ENCODE measurements around the gene PARD3. TPM values are rescaled to one million over a fixed set of nuclear protein-coding genes. Genes with fewer than 3 reads are reported as not detected.
"Not testable (repeated sequence)": the region's sequence is repeated elsewhere in the genome, so short reads cannot be mapped to it uniquely, and the experiment has no call there.

The PARD3 gene
- polyA plus RNA-seq, 2 of the 4 experiments (the other 2 are of a cell fraction): 110 to 200 TPM

DNA sequence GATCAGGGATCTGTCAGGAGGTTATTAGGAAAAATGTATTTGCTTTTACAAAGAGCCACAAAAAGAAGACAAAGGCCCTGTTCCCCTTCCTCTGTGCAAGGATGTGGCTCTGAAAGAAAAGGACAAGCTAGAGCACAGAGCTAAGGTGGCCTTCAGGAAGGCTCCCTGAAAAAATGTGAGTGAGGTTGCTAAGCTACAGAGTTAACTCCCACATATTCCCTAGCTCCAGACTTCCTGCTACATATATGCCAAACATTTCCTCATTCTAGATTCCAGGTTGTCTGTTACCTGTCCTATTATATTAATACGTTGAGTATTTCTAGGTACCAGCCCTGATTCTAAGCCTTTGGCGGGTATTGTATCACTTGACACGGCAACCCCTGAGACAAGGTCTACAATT, 369.0 kb downstream of the PARD3 start:
- ChIA-PET CTCF (interaction anchor here (0.8 to 1.8 kb wide), 2 partner anchors 12 to 196 kb away, joined by 3 to 6 read pairs; no protein-coding TSS in a partner anchor), POLR2A (no interaction called here)
- DNase-seq (ENCODE audit: low read depth in 1 of 2, low spot score in 1 of 2) (peak in 1 of 2 experiments; percentile 51), ATAC-seq (peak in 1 of 2 experiments; percentile 70; a peak in 3 of 6 replicates), FAIRE-seq (peak; percentile 13)
- no peak for TF ChIP-seq SMC3 (IDR thresholded peaks at IDR 0.05)
- TF ChIP-seq, protein P1, sequence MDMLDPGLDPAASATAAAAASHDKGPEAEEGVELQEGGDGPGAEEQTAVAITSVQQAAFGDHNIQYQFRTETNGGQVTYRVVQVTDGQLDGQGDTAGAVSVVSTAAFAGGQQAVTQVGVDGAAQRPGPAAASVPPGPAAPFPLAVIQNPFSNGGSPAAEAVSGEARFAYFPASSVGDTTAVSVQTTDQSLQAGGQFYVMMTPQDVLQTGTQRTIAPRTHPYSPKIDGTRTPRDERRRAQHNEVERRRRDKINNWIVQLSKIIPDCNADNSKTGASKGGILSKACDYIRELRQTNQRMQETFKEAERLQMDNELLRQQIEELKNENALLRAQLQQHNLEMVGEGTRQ (IDR thresholded peaks at IDR 0.05): no peak
- TF ChIP-seq RFX5 (IDR thresholded peaks at IDR 0.05): no peak
- TF ChIP-seq TFCP2L1 (CRISPR knock-in tag; IDR thresholded peaks at IDR 0.05): no peak
- no peak for TF ChIP-seq HOXB5 (CRISPR knock-in tag; IDR thresholded peaks at IDR 0.05)
- TF ChIP-seq RARB (CRISPR knock-in tag; IDR thresholded peaks at IDR 0.05): no peak
- no peak for TF ChIP-seq FOXS1 (CRISPR knock-in tag; IDR thresholded peaks at IDR 0.05)
- TF ChIP-seq, protein P2, sequence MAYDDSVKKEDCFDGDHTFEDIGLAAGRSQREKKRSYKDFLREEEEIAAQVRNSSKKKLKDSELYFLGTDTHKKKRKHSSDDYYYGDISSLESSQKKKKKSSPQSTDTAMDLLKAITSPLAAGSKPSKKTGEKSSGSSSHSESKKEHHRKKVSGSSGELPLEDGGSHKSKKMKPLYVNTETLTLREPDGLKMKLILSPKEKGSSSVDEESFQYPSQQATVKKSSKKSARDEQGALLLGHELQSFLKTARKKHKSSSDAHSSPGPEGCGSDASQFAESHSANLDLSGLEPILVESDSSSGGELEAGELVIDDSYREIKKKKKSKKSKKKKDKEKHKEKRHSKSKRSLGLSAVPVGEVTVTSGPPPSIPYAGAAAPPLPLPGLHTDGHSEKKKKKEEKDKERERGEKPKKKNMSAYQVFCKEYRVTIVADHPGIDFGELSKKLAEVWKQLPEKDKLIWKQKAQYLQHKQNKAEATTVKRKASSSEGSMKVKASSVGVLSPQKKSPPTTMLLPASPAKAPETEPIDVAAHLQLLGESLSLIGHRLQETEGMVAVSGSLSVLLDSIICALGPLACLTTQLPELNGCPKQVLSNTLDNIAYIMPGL (CRISPR knock-in tag; IDR thresholded peaks at IDR 0.05; ENCODE audit: borderline replicate concordance): no peak
- no peak for TF ChIP-seq MAZ (IDR thresholded peaks at IDR 0.05; ENCODE audit: borderline replicate concordance, low read depth, low read length)
- H3K4me3 ChIP-seq: no peak overlapping the region
- 91% methylated on average over 3 of the region's 3 CpGs for WGBS (ENCODE audit: missing lambda C conversion rate)
- H3K9me3 ChIP-seq: no peaks in the 10 kb centered on the region
- peak overlapping the region; percentile 18; the same call in 2 of the 3 replicates for H3K4me2 ChIP-seq
- H3K4me1 ChIP-seq: peaks cover 27% of the 10 kb centered on the region; the same call in 2 of the 3 replicates
- peak overlapping the region; percentile 6 to 78; a peak in 3 of 6 replicates for H3K27ac ChIP-seq

DNA sequence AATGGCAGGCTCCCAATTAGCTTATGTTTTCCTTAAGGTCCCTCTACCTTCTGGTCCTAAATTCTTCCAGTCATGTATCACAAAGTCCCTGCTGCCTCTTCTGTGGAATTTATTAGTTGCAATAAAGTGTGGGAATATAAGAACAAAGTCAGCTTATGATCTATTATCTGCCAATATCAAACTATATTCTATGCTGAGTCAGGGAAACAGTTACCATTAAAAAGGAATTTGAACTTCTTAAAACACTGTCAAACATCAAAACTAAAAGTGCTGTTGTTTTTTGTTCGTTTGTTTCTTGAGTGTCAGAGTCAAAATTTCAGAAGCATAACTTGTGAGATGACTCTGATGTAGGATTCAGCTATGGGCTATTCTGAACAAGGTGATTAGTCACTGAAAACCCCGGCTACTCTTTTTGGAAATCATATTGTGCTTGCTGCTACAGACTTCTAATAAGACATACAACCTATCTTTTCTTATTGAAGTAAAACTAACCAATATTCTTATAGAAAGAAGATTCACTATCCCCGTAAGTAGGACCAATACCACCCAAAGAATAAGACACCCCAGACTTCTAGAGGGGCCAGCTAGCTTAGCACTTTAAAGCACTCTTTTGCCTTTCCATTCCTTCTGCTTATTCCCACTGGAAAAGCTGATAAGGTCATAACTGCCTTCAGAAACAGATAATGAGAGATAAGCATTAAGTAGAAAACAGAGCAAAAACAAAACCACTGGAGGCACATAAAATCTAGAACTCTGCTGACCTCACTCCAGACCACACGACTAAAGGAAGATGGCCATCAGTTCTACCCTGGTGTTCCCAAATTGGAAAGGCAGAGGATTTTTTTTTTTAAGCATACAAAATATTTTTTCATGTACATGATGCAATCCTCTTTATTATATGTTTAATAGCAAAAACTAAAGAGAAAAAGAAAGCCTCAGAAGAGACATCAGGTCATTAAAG, 370.6 kb downstream of the PARD3 start:
- CTCF ChIA-PET: interaction anchor here (1.1 kb wide), 2 partner anchors 85 to 193 kb away, joined by 3 to 8 read pairs; no protein-coding TSS in a partner anchor

DNA sequence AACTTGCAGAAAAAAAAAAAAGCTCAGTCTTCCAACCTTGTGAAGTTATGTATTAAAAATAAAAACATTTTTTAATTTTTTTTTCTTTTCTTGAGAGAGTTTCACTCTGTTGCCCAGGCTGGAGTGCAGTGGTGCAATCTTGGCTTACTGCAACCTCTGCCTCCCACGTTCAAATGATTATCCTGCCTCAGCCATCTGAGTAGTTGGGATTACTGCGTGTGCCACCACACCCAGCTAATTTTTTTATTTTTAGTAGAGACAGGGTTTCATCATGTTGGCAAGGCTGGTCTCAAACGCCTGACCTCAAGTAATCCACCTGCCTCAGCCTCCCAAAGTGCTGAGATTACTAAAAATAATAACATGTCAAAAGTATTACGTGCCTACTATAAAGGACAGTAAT, 375.7 kb downstream of the PARD3 start:
- POLR2A ChIA-PET; H3K9me3 ChIP-seq; ATAC-seq; FAIRE-seq; H3K4me3 ChIP-seq; DNase-seq (ENCODE audit: low read depth in 1 of 2, low spot score in 1 of 2): not testable (repeated sequence)
- H3K27ac ChIP-seq: peak overlapping the region; percentile 40 to 70
- CTCF ChIA-PET: interaction anchor here (1.2 kb wide), 1 partner anchor 51 kb away, joined by 3 read pairs; no protein-coding TSS in a partner anchor
- peak overlapping the region; percentile 22; the same call in 2 of the 3 replicates for H3K4me2 ChIP-seq
- 0 out of 4 replicates have a peak, but pooled peaks of 1 of the 2 experiments have one; percentile 32 for TF ChIP-seq CEBPB (IDR thresholded peaks at IDR 0.05)
- H3K4me1 ChIP-seq: peaks cover 29% of the 10 kb centered on the region
- 65% methylated on average over 4 of the region's 4 CpGs for WGBS (ENCODE audit: missing lambda C conversion rate)

More for the DNA sequence above, 370.6 kb downstream of the PARD3 start:
- no peak overlapping the region for H3K4me2 ChIP-seq
- 83% methylated on average over 4 of the region's 4 CpGs for WGBS (ENCODE audit: missing lambda C conversion rate)
- H3K4me1 ChIP-seq: peaks cover 24% of the 10 kb centered on the region
- FAIRE-seq: no peak
- peak overlapping the region; percentile 12 to 15; a peak in 3 of 6 replicates for H3K27ac ChIP-seq
- DNase-seq (ENCODE audit: low read depth in 1 of 2, low spot score in 1 of 2): no peak
- TF ChIP-seq, protein P3, sequence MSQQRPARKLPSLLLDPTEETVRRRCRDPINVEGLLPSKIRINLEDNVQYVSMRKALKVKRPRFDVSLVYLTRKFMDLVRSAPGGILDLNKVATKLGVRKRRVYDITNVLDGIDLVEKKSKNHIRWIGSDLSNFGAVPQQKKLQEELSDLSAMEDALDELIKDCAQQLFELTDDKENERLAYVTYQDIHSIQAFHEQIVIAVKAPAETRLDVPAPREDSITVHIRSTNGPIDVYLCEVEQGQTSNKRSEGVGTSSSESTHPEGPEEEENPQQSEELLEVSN (IDR thresholded peaks at IDR 0.05; ENCODE audit: borderline replicate concordance, low read depth): no peak
- TF ChIP-seq ESRRA (IDR thresholded peaks at IDR 0.05; ENCODE audit: borderline replicate concordance, low read length): no peak
- TF ChIP-seq MAFK (IDR thresholded peaks at IDR 0.05; ENCODE audit: partially characterized antibody): peak; percentile 89
- no peak for ATAC-seq
- POLR2A ChIA-PET: no interaction called here
- no peaks in the 10 kb centered on the region for H3K9me3 ChIP-seq
- H3K4me3 ChIP-seq: no peak overlapping the region

DNA sequence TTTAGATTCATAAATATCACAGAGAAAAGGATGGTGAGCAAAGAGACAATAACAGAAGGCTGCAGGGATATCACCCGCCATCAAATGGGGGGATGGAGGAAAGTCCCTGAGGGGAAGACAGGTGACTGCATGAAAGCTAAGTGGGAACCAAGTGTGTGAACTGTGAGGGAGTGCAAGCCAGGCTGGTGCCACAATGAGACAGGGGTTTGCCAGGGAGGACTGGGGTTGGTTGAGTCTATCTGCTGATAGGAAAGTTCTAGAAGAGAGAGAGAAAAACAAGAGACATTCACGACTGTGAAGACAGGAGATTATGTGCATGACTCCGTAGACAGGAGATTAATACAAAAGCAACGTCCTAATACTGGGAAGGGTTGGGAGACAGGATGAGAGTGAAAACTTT, 376.4 kb downstream of the PARD3 start:
- H3K4me3 ChIP-seq: no peak overlapping the region
- H3K9me3 ChIP-seq: no peaks in the 10 kb centered on the region
- ATAC-seq (no peak), DNase-seq (ENCODE audit: low read depth in 1 of 2, low spot score in 1 of 2) (no peak), FAIRE-seq (no peak)
- ChIA-PET POLR2A (no interaction called here), CTCF (interaction anchor here (1.2 kb wide), 1 partner anchor 51 kb away, joined by 3 read pairs; no protein-coding TSS in a partner anchor)
- peaks cover 32% of the 10 kb centered on the region for H3K4me1 ChIP-seq
- H3K27ac ChIP-seq: peak overlapping the region; percentile 40 to 70
- WGBS (ENCODE audit: missing lambda C conversion rate): 72% methylated on average over 4 of the region's 4 CpGs
- H3K4me2 ChIP-seq: peak overlapping the region; percentile 22; the same call in 2 of the 3 replicates
- TF ChIP-seq, protein P4, sequence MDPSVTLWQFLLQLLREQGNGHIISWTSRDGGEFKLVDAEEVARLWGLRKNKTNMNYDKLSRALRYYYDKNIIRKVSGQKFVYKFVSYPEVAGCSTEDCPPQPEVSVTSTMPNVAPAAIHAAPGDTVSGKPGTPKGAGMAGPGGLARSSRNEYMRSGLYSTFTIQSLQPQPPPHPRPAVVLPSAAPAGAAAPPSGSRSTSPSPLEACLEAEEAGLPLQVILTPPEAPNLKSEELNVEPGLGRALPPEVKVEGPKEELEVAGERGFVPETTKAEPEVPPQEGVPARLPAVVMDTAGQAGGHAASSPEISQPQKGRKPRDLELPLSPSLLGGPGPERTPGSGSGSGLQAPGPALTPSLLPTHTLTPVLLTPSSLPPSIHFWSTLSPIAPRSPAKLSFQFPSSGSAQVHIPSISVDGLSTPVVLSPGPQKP (IDR thresholded peaks at IDR 0.05; ENCODE audit: low read depth, low read length): no peak
- TF ChIP-seq EP300 (IDR thresholded peaks at IDR 0.05): no peak
- TF ChIP-seq, protein P5, sequence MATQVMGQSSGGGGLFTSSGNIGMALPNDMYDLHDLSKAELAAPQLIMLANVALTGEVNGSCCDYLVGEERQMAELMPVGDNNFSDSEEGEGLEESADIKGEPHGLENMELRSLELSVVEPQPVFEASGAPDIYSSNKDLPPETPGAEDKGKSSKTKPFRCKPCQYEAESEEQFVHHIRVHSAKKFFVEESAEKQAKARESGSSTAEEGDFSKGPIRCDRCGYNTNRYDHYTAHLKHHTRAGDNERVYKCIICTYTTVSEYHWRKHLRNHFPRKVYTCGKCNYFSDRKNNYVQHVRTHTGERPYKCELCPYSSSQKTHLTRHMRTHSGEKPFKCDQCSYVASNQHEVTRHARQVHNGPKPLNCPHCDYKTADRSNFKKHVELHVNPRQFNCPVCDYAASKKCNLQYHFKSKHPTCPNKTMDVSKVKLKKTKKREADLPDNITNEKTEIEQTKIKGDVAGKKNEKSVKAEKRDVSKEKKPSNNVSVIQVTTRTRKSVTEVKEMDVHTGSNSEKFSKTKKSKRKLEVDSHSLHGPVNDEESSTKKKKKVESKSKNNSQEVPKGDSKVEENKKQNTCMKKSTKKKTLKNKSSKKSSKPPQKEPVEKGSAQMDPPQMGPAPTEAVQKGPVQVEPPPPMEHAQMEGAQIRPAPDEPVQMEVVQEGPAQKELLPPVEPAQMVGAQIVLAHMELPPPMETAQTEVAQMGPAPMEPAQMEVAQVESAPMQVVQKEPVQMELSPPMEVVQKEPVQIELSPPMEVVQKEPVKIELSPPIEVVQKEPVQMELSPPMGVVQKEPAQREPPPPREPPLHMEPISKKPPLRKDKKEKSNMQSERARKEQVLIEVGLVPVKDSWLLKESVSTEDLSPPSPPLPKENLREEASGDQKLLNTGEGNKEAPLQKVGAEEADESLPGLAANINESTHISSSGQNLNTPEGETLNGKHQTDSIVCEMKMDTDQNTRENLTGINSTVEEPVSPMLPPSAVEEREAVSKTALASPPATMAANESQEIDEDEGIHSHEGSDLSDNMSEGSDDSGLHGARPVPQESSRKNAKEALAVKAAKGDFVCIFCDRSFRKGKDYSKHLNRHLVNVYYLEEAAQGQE (IDR thresholded peaks at IDR 0.05): no peak
- TF ChIP-seq, protein P1 (IDR thresholded peaks at IDR 0.05): no peak
- TF ChIP-seq JUNB (IDR thresholded peaks at IDR 0.05): no peak

All from A549 (cell line).